T-helper 2 cell (primary cell): ENCODE data around the gene CSTF1.

ENCODE experiments used
- DNase-seq, 5 experiments: peaks; one replicate each; pipeline versions ENCODE4 v3.0.0 to v3.0.0-alpha.2; 2012 to 2022
- total RNA-seq, 2 donors: gene quantifications; one replicate each; lab custom pipeline; 2026; lab: John Stamatoyannopoulos, UW

CSTF1 gene
- 17.1 to 35.6 reads per million in 2 donors for total RNA-seq

GRCh38 chr20:56392132-56392880 is at the start of gene CSTF1, which contains the start of gene AURKA:
Gene CSTF1 (plus strand): TSS chr20:56392645. CDS start chr20:56395553, 2,908 bp downstream.
Gene AURKA (minus strand): TSS chr20:56392215. CDS start chr20:56388197, 4,018 bp downstream.
- DNase-seq = peak; percentile 98 to 99 (median 99)

- no peak for DNase-seq
Observed at GRCh38 chr20:56342783-56343182, 49.7 kb upstream of the CSTF1 start.

GRCh38 chr20:56343861-56344381 is 48.5 kb upstream of the CSTF1 start:
- DNase-seq = peak in 1 of 5 experiments; percentile 54

- no peak for DNase-seq
Observed at GRCh38 chr20:56345911-56346310, 46.5 kb upstream of the CSTF1 start.

GRCh38 chr20:56347628-56348304 is 44.7 kb upstream of the CSTF1 start:
- no peak for DNase-seq

GRCh38 chr20:56348305-56348693 is 44.1 kb upstream of the CSTF1 start:
- DNase-seq = no peak

DNA sequence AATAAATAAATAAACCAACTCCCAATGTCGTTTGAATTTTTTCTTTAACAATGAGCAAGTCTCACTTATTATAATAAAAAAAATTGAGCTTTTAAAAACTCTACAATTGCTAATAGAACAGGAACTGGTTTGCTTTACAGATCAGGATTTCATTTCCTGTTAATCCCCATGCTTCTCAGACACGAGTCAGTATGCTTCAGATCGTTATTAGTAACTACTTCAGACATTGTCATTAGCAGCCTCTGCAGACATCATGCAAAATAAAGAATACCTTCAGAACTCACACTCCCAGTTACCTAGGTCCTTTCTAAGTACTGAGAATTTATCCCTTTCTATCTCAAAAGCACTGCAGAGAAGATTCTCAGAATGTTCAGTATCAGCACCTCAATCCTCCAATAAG is 43.7 kb upstream of the CSTF1 start:
- no peak for DNase-seq

GRCh38 chr20:56350842-56351241 is 41.6 kb upstream of the CSTF1 start:
- DNase-seq = no peak

- no peak for DNase-seq
Observed at GRCh38 chr20:56352345-56353055, 39.9 kb upstream of the CSTF1 start.

DNA sequence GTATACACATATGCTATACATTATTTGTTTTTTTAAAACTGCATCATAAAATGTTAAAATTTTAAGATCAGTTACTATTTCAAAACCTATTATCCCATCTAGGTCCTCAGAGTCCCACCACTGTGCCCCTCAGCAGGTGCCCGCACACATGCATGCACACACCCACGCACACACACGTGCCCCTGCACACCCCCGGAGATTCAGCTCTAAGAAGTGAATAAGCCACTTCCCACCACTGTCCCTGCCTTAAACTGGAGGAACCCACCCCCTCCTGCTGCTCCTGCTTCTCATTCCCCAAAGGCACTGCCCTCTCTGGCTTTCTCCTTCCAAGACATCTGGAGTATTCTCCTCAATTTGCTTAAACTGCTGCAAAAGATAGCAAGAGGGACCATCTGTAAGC is 39.1 kb upstream of the CSTF1 start:
- DNase-seq = no peak

- no peak for DNase-seq
Observed at GRCh38 chr20:56358070-56358469, 34.4 kb upstream of the CSTF1 start.

- DNase-seq = peak; percentile 63 to 89 (median 74)
Observed at GRCh38 chr20:56358600-56359211, 33.7 kb upstream of the CSTF1 start, which contains the start of gene FAM210B. Gene FAM210B (plus strand): TSS chr20:56358974. CDS start chr20:56359006, 32 bp downstream.

DNA sequence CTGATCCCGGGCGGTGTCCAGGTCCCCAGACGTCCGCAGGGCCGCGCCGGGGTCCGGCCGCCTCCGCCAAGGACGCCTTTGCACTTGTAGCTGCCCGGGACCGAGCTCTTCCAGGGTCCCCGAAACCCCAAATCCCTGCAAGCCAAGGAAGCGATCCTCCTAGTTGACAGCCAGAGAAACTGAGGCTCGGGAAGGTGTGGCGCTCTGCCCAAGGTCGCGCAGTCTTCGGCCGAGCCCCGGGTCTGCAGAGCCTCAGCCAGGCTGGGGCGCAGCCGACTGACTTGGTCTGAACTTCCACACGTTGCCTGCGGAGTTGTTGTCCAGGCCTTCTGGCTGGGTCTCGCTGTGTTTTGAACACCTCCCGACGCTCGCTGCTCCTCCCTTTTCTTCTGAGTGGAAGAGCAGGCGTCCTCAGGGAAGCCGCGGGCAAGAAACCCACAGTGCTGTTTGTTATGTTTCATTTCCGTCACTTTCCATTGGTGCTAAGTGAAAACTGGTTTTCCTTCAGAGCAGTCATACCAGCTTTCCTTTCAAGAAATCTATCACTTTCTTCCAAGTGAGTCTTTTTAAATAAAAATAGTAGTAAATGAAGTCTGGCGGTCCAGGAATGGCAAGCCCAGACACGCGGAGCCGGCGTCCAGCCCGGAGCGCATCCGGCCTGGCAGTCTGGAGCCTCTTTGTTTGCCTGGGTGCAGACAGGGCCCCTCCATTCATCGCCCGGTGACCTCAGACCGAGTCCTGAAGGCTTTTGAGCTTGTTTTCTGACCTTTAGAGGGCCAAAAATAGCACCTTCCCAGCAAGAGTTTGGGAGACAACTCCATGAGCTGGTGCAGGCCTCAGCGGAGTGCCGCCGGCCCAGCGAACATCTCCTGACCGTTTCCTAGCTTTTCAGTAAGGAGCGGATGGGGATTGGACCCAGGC is 33.0 kb upstream of the CSTF1 start:
- peak in 1 of 5 experiments; percentile 29 for DNase-seq

GRCh38 chr20:56360133-56360907 is 32.1 kb upstream of the CSTF1 start:
- no peak for DNase-seq

DNA sequence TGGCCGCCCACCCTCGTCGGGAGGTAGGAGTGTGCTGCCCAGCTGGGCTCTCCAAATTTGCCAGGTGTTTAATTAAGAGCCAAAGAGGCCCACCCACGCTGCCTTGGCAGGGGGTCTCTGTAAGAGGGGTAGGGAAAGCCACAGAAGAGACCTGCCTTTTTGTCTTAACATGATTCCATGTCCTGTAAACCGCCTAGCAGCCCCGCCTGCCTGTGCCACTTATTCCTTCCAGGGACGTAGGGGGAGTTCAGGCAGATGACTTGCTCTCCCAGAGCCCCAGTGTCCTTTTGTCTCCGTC is 31.6 kb upstream of the CSTF1 start:
- no peak for DNase-seq

GRCh38 chr20:56361900-56362299 is 30.5 kb upstream of the CSTF1 start:
- no peak for DNase-seq

DNA sequence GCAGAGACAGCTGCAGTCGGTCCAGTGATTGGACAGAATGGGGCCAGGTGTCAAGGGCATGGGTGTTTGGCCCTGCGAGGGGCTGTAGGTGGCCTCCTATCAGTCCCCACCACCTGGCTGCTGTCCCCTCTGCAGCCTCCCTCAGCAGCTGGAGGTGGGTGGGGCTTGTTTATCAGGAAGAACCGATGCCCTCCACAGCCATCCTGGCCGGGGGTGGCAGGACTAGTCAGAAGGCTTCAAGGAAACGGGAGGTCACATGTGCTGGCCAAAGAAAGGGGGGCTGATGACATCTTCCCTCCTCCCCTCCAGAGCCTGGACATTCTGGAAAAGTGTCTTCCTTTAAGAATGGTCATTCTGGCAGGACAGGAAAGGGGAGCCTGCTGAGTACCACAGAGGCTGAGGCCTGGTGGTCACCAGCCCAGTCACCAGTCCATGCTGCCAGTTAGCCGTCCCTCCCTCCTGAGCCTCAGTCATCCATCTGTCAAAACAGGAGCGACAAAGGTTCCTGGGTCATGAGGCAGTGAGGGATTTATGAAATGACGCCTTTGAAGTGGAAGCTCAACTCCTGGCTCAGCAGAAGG is 29.5 kb upstream of the CSTF1 start:
- DNase-seq = no peak

- DNase-seq = no peak
Observed at GRCh38 chr20:56363491-56363890, 29.0 kb upstream of the CSTF1 start.

DNA sequence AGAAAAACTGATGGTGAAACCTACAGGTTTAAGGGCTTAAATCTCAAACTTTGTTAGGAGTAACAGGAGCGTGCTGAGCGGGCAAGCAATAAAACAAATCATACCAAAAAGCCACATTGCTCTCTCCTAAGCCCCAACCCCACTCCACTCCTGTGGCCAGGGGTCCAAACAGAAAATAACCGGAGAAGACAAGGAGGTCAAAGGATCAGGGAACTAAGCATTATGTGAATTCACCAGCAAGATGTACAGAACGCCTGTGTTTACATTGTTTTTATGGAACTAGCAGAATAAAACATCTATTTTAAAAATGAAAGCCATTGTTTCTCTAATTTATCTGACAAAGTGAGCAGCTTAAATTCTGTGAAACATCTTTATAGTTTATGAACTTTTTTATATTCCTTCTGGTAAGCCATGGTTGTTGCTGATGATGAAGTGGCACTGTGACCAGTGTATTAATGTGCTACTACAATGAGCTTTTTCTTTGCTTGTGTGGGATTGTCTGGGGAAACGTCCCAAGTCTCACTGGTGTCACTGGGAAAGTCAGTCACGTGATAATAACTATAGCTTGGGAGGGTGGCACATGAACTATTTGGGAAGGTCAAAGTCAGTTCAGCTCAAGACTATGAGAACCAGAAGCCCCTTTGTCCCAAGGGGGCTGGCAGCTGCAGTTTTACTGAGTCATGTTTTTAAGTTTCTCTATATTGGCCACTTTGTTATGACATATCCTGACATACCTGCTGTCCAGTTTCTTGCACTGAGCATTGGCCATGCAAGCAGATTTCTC is 23.9 kb upstream of the CSTF1 start:
- DNase-seq = no peak

DNA sequence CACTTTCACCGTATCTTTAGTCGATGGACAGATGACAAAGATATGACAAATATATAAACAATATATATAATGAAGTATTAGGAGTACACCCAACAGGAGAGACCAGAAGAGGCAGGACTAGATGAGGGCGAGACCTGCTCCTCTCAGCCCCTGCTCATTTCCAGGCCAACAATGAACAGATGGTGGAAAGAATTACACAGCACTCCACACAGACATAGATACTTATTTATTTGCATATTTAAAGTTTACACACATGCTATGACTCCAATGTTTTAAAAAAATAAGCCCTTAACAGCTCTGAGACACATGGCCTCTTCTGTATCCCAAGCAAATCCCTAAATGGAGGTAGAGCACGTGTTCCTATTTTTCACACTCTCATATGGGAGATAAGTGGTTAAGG is 23.3 kb upstream of the CSTF1 start:
- DNase-seq = no peak
